Fibroblast of lung (primary cell): ENCODE data around the gene ERGIC1. TPM values are rescaled to one million over a fixed set of nuclear protein-coding genes. Genes with fewer than 3 reads are reported as not detected.

Source experiments
- DNase-seq, 2 donors: peaks; one replicate each; pipeline versions ENCODE4 v3.0.0 to v3.0.0-alpha.2; 2010; ENCODE audit warnings: low read depth in 2 of 2
- H2AFZ ChIP-seq: 2 replicates; pipeline ENCODE4 v1.5.1; 2012; ENCODE audit warnings: low read length, control low read depth, inconsistent platforms
- H3K27ac ChIP-seq: 2 replicates; pipeline ENCODE4 v1.5.1; 2011; ENCODE audit warnings: low read length, control low read depth; ENCODE audit not compliant: insufficient read depth
- H3K27me3 ChIP-seq: 2 replicates; pipeline ENCODE4 v1.5.1; 2011; ENCODE audit warnings: mild to moderate bottlenecking, low read length; ENCODE audit not compliant: control insufficient read depth, insufficient read depth
- H3K36me3 ChIP-seq: 2 replicates; pipeline ENCODE4 v1.5.1; 2011; ENCODE audit warnings: low read length; ENCODE audit not compliant: control insufficient read depth, insufficient read depth
- H3K4me1 ChIP-seq: 2 replicates; pipeline ENCODE4 v1.5.1; 2011; ENCODE audit warnings: low read length; ENCODE audit not compliant: control insufficient read depth, insufficient read depth; ENCODE audit errors: extremely low read depth
- H3K4me2 ChIP-seq: 2 replicates; pipeline ENCODE4 v1.5.1; 2011; ENCODE audit warnings: low read length, control low read depth; ENCODE audit not compliant: insufficient read depth; ENCODE audit errors: extremely low read depth
- H3K4me3 ChIP-seq, 4 experiments: fragments of 200-600 bp in 1 of 4; sonication (generic) in 1 of 4; replicated peaks in 1 of 4; 2 replicates each; pipeline ENCODE4 v1.5.1; 2011 to 2016; ENCODE audit warnings: low read length in 4 of 4, low read depth in 3 of 4, mild to moderate bottlenecking in 3 of 4, control low read depth in 2 of 4, inconsistent platforms in 1 of 4, mixed read lengths in 1 of 4; ENCODE audit not compliant: insufficient read depth in 1 of 4; ENCODE audit errors: control extremely low read depth in 1 of 4
- H3K79me2 ChIP-seq: 2 replicates; pipeline ENCODE4 v1.5.1; 2012; ENCODE audit warnings: mild to moderate bottlenecking, low read length, inconsistent platforms; ENCODE audit not compliant: control insufficient read depth, insufficient read depth
- H3K9ac ChIP-seq: 2 replicates; pipeline ENCODE4 v1.5.1; 2011; ENCODE audit warnings: mild to moderate bottlenecking, low read length, control low read depth; ENCODE audit not compliant: insufficient read depth
- H3K9me3 ChIP-seq: 2 replicates; pipeline ENCODE4 v1.5.1; 2012; ENCODE audit warnings: low read depth, low read length; ENCODE audit not compliant: control insufficient read depth, insufficient read depth
- H4K20me1 ChIP-seq: 2 replicates; pipeline ENCODE4 v1.5.1; 2011; ENCODE audit warnings: low read length; ENCODE audit not compliant: control insufficient read depth, insufficient read depth; ENCODE audit errors: extremely low read depth
- EZH2 ChIP-seq: IDR thresholded peaks from 2 replicates; pipeline ENCODE4 v1.5.1; 2012; ENCODE audit warnings: low read length, control low read depth, mild to moderate bottlenecking; ENCODE audit errors: missing control alignments
- polyA plus RNA-seq, 2 donors: library from polyadenylated mRNA; depleted of rRNA in 1 of 2; stranded (reverse) in 1 of 2; unstranded in 1 of 2; fragments of >200 nt; gene quantifications; 2 replicates each; pipeline ENCODE4 v1.2.1, GENCODE V29; 2011 to 2012; ENCODE audit warnings: missing spikeins in 1 of 2
- total RNA-seq: library from RNA; depleted of rRNA; stranded (reverse); fragments of >200 nt; gene quantifications from 2 replicates; pipeline ENCODE4 v1.2.1, GENCODE V29; 2014
- TF ChIP-seq, protein P1 (sequence below), 2 donors: IDR thresholded peaks in 1 of 2; conservative IDR thresholded peaks in 1 of 2; 1 replicate in 1 of 2; 2 replicates in 1 of 2; pipeline ENCODE4 v1.5.1; 2011 to 2012; ENCODE audit warnings: low read length in 2 of 2, control low read depth in 1 of 2, inconsistent platforms in 1 of 2, low read depth in 1 of 2, mild to moderate bottlenecking in 1 of 2

Gene ERGIC1
- total and polyA plus RNA-seq, 2 donors (not counting 1 experiment from before 2014, with no cell fraction given), result 113 to 171 TPM

DNA sequence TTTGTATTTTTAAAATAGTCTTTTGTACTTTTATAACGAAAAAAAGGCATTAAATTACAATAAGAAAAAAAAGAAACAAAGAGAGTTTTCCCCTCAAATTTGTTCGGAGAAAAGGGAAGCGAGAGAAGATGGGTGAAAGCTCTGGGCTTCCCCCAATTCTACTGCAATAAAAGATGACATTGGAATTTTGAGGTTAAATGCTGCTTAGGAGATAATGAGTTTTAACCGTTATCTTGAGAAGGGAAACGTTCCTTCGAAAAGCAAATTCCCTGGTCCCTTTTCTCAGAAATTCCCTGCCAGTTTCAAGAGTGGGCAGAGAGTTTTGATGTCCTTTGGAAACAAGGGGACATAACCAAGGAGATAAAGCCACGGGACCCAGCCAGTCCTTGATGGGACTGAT, 18.4 kb upstream of the ERGIC1 start:
- H3K9ac ChIP-seq, result no peak overlapping the region
- H4K20me1 ChIP-seq, result no peaks in the 10 kb centered on the region
- H3K4me3 ChIP-seq, result no peak overlapping the region
- no peak overlapping the region for H3K4me2 ChIP-seq
- no peaks in the 10 kb centered on the region for H3K36me3 ChIP-seq
- H3K27me3 ChIP-seq, result no peaks in the 10 kb centered on the region
- no peak for TF ChIP-seq EZH2
- TF ChIP-seq, protein P1, sequence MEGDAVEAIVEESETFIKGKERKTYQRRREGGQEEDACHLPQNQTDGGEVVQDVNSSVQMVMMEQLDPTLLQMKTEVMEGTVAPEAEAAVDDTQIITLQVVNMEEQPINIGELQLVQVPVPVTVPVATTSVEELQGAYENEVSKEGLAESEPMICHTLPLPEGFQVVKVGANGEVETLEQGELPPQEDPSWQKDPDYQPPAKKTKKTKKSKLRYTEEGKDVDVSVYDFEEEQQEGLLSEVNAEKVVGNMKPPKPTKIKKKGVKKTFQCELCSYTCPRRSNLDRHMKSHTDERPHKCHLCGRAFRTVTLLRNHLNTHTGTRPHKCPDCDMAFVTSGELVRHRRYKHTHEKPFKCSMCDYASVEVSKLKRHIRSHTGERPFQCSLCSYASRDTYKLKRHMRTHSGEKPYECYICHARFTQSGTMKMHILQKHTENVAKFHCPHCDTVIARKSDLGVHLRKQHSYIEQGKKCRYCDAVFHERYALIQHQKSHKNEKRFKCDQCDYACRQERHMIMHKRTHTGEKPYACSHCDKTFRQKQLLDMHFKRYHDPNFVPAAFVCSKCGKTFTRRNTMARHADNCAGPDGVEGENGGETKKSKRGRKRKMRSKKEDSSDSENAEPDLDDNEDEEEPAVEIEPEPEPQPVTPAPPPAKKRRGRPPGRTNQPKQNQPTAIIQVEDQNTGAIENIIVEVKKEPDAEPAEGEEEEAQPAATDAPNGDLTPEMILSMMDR (conservative IDR thresholded peaks at IDR 0.05 in 1 of 2, IDR thresholded peaks at IDR 0.05 in 1 of 2; ENCODE audit: low read depth in 1 of 2, low read length in 2 of 2), result no peak
- H3K27ac ChIP-seq, result no peak overlapping the region
- no peaks in the 10 kb centered on the region for H3K79me2 ChIP-seq
- no peaks in the 10 kb centered on the region for H3K9me3 ChIP-seq
- no peak for DNase-seq
- H3K4me1 ChIP-seq, result peaks cover 10% of the 10 kb centered on the region
- H2AFZ ChIP-seq, result no peak overlapping the region

DNA sequence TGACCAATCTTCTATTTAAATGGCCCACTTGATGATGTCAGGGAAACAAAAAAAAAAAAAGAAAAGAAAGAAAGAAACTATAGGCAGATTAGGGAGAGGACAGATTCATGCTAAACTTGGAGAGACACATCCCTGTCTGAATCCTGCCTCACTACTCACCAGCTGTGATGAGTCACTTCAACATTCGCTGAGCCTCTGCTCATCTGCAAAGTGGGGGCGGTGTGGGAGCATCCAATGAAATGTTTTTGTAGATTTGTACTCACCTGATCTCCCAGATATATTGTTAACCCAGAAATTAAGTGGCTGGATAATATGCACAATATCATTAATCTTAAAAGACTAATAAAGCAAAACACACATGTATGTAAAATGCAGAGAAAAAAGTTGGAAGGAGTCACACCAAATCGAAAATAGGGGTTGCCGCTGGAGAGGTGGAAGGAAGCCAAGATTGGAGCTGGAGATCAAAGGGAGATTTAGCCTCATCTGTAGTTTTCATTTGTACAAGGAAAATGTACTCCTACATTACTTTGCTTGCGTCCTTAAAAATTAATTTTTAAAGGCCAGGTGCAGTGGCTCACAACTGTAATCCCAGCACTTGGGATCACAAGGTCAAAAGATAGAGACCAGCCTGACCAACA, 17.0 kb upstream of the ERGIC1 start:
- Histone ChIP-seq H2AFZ (no peak overlapping the region), H3K9ac (no peak overlapping the region), H3K27me3 (no peaks in the 10 kb centered on the region), H3K36me3 (no peaks in the 10 kb centered on the region), H4K20me1 (no peaks in the 10 kb centered on the region), H3K79me2 (no peaks in the 10 kb centered on the region), H3K4me1 (peaks cover 10% of the 10 kb centered on the region), H3K27ac (peak overlapping the region; percentile 48), H3K4me2 (peak overlapping the region; percentile 66), H3K9me3 (no peaks in the 10 kb centered on the region), H3K4me3 (peak overlapping the region in 3 of 4 experiments; percentile 12 to 19 (median 17))
- TF ChIP-seq, protein P1 (conservative IDR thresholded peaks at IDR 0.05 in 1 of 2, IDR thresholded peaks at IDR 0.05 in 1 of 2; ENCODE audit: low read depth in 1 of 2, low read length in 2 of 2), result no peak
- TF ChIP-seq EZH2, result no peak
- DNase-seq, result peak; percentile 73 to 78

- no peak for TF ChIP-seq EZH2
- TF ChIP-seq, protein P1 (conservative IDR thresholded peaks at IDR 0.05 in 1 of 2, IDR thresholded peaks at IDR 0.05 in 1 of 2; ENCODE audit: low read depth in 1 of 2, low read length in 2 of 2), result no peak
- Histone ChIP-seq H3K36me3 (no peaks in the 10 kb centered on the region), H3K27me3 (no peaks in the 10 kb centered on the region)
These were observed 16.4 kb upstream of the ERGIC1 start for GRCh38 chr5:172817664-172818063.

More at GRCh38 chr5:172817664-172818063, 16.4 kb upstream of the ERGIC1 start:
- H3K79me2 ChIP-seq, result no peaks in the 10 kb centered on the region
- H3K4me3 ChIP-seq, result no peak overlapping the region
- H3K9ac ChIP-seq, result no peak overlapping the region
- no peak for DNase-seq
- no peak overlapping the region for H3K4me2 ChIP-seq
- H2AFZ ChIP-seq, result no peak overlapping the region
- H4K20me1 ChIP-seq, result no peaks in the 10 kb centered on the region
- no peak overlapping the region for H3K27ac ChIP-seq
- peaks cover 10% of the 10 kb centered on the region for H3K4me1 ChIP-seq
- no peaks in the 10 kb centered on the region for H3K9me3 ChIP-seq
